CD4-positive, alpha-beta memory T cell (primary cell): ENCODE data around the gene PROB1. TPM values are rescaled to one million over a fixed set of nuclear protein-coding genes. Genes with fewer than 3 reads are reported as not detected.

Experiments used
- CTCF ChIA-PET: fragments of 350-600 bp; sonication (Branson Sonifier 250); formaldehyde crosslinking; loops from one replicate; lab custom pipeline; 2021; ENCODE audit warnings: inconsistent platforms; ENCODE audit not compliant: partially characterized antibody; lab: Charles Lee
- POLR2A ChIA-PET: fragments of 350-600 bp; sonication (Branson Sonifier 250); formaldehyde crosslinking; loops from one replicate; lab custom pipeline; 2021; ENCODE audit not compliant: partially characterized antibody; lab: Charles Lee
- DNase-seq, 5 donors: peaks; one replicate each; pipeline versions ENCODE4 v3.0.0 to v3.0.0-alpha.2; 2020 to 2022; ENCODE audit warnings: mixed read lengths in 1 of 5
- H3K27ac ChIP-seq: one replicate; pipeline ENCODE4 v1.7.0; 2013; ENCODE audit warnings: low read depth, low read length
- H3K27me3 ChIP-seq: 2 replicates; pipeline ENCODE4 v1.7.0; 2013; ENCODE audit warnings: mild to moderate bottlenecking, low read length, moderate library complexity; ENCODE audit not compliant: insufficient read depth
- H3K36me3 ChIP-seq: 2 replicates; pipeline ENCODE4 v1.7.0; 2013; ENCODE audit warnings: mild to moderate bottlenecking, low read length, moderate library complexity; ENCODE audit not compliant: insufficient read depth
- H3K4me1 ChIP-seq: 2 replicates; pipeline ENCODE4 v1.7.0; 2013; ENCODE audit warnings: mild to moderate bottlenecking, low read length, moderate library complexity; ENCODE audit not compliant: insufficient read depth
- H3K4me3 ChIP-seq, 2 donors: one replicate each; pipeline ENCODE4 v1.7.0; 2013; ENCODE audit warnings: low read length in 2 of 2, mild to moderate bottlenecking in 1 of 2
- H3K9me3 ChIP-seq, 2 donors: one replicate each; pipeline ENCODE4 v1.7.0; 2013; ENCODE audit warnings: low read length in 2 of 2, control low read depth in 1 of 2; ENCODE audit not compliant: control insufficient read depth in 1 of 2
- H3K27ac Mint-ChIP-seq, 7 donors: one replicate each; pipeline ENCODE4 v1.8.0; 2020 to 2021; ENCODE audit warnings: mixed read lengths in 7 of 7, mild to moderate bottlenecking in 6 of 7, inconsistent platforms in 3 of 7, moderate library complexity in 3 of 7
- H3K27me3 Mint-ChIP-seq, 2 donors: one replicate each; pipeline ENCODE4 v1.8.0; 2020 to 2021; ENCODE audit warnings: mixed read lengths in 2 of 2
- H3K36me3 Mint-ChIP-seq, 2 donors: one replicate each; pipeline ENCODE4 v1.8.0; 2020 to 2021; ENCODE audit warnings: mixed read lengths in 2 of 2, inconsistent platforms in 1 of 2, mild to moderate bottlenecking in 1 of 2
- H3K4me1 Mint-ChIP-seq, 4 donors: one replicate each; pipeline ENCODE4 v1.8.0; 2020 to 2021; ENCODE audit warnings: mixed read lengths in 4 of 4, mild to moderate bottlenecking in 1 of 4
- H3K4me3 Mint-ChIP-seq, 8 donors: one replicate each; pipeline ENCODE4 v1.8.0; 2020 to 2021; ENCODE audit warnings: mixed read lengths in 8 of 8, mild to moderate bottlenecking in 7 of 8, moderate library complexity in 6 of 8, inconsistent platforms in 3 of 8
- H3K9me3 Mint-ChIP-seq, 8 donors: one replicate each; pipeline ENCODE4 v1.8.0; 2020 to 2021; ENCODE audit warnings: mixed read lengths in 8 of 8, mild to moderate bottlenecking in 5 of 8, inconsistent platforms in 3 of 8, moderate library complexity in 1 of 8
- intact Hi-C: fragments of 100-400 bp; cut with micrococcal nuclease; formaldehyde crosslinking; loops from one replicate; pipeline ENCODE4 v1.15.1; 2023
- polyA plus RNA-seq, 2 donors: library from polyadenylated mRNA; unstranded; fragments of 300-500 nt; fragmentation: Illumina TruSeq; gene quantifications; one replicate each; pipeline ENCODE4 v1.2.3, GENCODE V29; 2021
- total RNA-seq, 2 experiments: library from RNA; stranded (reverse); gene quantifications; one replicate each; pipeline ENCODE4 v1.2.3, GENCODE V29; 2021

The PROB1 gene
- total and polyA plus RNA-seq, 4 experiments from 2014 or later = 0.11 to 1.3 (median 0.70) TPM

GRCh38 chr5:139386050-139386438 lies 8.9 kb downstream of the PROB1 start:
- DNase-seq = no peak
- Histone ChIP-seq H3K36me3 (no peaks in the 10 kb centered on the region), H3K9me3 (no peaks in the 10 kb centered on the region), H3K27ac (no peak overlapping the region), H3K4me3 (no peak overlapping the region), H3K27me3 (no peaks in the 10 kb centered on the region), H3K4me1 (peaks cover 40% of the 10 kb centered on the region)
- Mint-ChIP-seq H3K27ac (peak overlapping the region; percentile 54 to 96 (median 92)), H3K36me3 (peaks cover 0 to 1% of the 10 kb centered on the region in 2 donors), H3K4me3 (peak overlapping the region in 4 of 8 donors; percentile 90 to 94 (median 92)), H3K27me3 (no peaks in the 10 kb centered on the region), H3K9me3 (no peaks in the 10 kb centered on the region), H3K4me1 (peaks cover 31 to 51% (median 41%) of the 10 kb centered on the region in 4 donors)
- intact Hi-C loops = no loop called here
- POLR2A ChIA-PET = interaction anchor here (0.7 to 2.6 kb wide), 4 partner anchors 17 to 92 kb away, joined by 3 to 13 read pairs (median 6); partner anchors contain the start of genes MATR3, PAIP2 and SPATA24
- CTCF ChIA-PET = interaction anchor here (0.8 kb wide), 1 partner anchor 17 kb away, joined by 3 read pairs; the partner anchor contains the start of gene SPATA24

DNA sequence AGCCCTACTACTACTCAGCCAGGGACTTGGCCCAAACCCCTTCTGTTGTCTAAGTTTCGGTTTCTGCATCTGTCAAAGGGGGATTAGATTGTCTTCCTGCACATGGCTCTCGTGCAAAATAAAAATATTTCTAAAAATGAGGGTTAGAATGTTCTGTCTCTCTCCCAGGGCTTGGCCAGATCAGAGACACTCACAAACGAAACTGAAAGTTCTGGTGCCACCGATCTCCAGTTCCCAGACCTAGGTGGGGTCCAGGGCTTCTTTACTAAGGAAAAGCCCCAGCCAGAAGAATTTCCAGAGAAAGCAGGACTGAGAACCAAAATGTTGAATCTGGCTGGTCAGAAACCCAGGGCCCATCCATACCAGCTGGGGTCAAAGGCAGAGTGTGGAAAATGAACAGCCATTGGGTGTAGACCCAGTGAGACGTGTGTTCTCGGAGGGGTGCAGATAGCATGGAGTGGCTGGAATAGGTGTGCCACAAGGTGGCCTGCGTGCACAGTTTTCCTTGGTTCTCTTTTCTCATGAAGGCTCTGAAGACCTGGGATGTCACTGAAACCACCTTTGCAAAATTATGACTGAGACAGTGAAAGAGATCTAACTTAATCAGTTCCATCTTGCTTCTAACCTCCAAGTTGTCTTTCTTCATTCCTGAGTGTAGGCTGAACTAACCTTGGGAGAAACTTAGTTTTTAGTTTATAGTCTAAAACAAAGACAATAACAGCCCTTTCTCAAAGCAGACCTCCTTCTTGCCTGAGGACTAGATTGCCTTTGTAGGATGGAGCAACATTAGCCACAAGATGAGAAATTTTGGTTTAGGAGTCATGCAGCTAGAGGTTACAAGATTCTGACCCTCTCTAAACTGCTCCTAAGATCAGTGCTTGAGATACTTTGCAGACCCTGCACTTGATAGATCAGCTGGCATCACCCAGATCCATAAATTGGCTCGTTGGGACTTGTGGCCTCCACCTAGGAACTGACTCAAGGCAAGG lies 9.5 kb downstream of the PROB1 start:
- peak in 3 of 5 donors; percentile 28 to 32 (median 30) for DNase-seq
- H3K27ac Mint-ChIP-seq = peak overlapping the region; percentile 80 to 96 (median 93)
- Histone ChIP-seq H3K4me3 (peak overlapping the region; percentile 45 to 89), H3K27ac (peak overlapping the region; percentile 57), H3K4me1 (peaks cover 33% of the 10 kb centered on the region), H3K36me3 (no peaks in the 10 kb centered on the region), H3K9me3 (no peaks in the 10 kb centered on the region), H3K27me3 (no peaks in the 10 kb centered on the region)
- POLR2A ChIA-PET = interaction anchor here (0.8 to 2.6 kb wide), 3 partner anchors 18 to 91 kb away, joined by 5 to 13 read pairs (median 7); partner anchors contain the start of genes MATR3, PAIP2 and SPATA24
- CTCF ChIA-PET = interaction anchor here (0.6 to 1.3 kb wide), 4 partner anchors 18 to 187 kb away, joined by 3 read pairs; partner anchors contain the start of gene SPATA24
- H3K4me3 Mint-ChIP-seq = peak overlapping the region; percentile 82 to 94 (median 90)
- H3K4me1 Mint-ChIP-seq = peaks cover 27 to 44% (median 36%) of the 10 kb centered on the region in 4 donors
- no peaks in the 10 kb centered on the region for H3K27me3 Mint-ChIP-seq
- no peaks in the 10 kb centered on the region for H3K9me3 Mint-ChIP-seq
- intact Hi-C loops = no loop called here
- H3K36me3 Mint-ChIP-seq = peaks cover 0 to 1% of the 10 kb centered on the region in 2 donors

DNA sequence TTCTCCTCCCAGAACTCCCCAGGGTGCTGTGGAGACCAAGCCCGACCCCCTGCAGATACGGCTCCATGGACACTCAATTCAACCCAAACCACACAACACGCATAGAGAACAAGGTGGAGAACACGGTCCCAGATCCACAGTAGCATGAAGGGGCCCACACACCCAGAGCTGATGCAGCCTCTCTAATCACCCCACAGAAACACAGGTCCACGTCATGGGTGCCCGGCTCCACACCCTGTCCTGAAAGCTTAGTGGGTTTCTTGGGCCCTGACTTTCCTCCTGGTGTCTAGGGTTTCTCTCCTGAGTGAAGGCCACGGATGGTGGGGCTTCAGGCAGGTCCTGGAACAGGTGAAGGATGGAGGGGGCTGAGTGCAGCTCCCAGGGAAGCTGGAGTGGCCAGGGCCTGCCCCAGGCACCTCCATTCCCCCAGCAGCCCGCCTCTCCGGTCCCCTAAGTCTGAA lies 10.3 kb downstream of the PROB1 start:
- intact Hi-C loops = no loop called here
- no peaks in the 10 kb centered on the region for H3K36me3 ChIP-seq
- ChIA-PET CTCF (interaction anchor here (0.6 to 1.3 kb wide), 3 partner anchors 27 to 188 kb away, joined by 3 read pairs; no protein-coding TSS in a partner anchor), POLR2A (interaction anchor here (1.8 to 2.6 kb wide), 2 partner anchors 43 to 91 kb away, joined by 5 to 13 read pairs; partner anchors contain the start of genes MATR3 and PAIP2)
- peaks cover 0 to 1% of the 10 kb centered on the region in 2 donors for H3K36me3 Mint-ChIP-seq
- peak overlapping the region; percentile 45 to 89 for H3K4me3 ChIP-seq
- peak overlapping the region; percentile 82 to 94 (median 90) for H3K4me3 Mint-ChIP-seq
- H3K27me3 ChIP-seq = no peaks in the 10 kb centered on the region
- H3K27me3 Mint-ChIP-seq = no peaks in the 10 kb centered on the region
- no peaks in the 10 kb centered on the region for H3K9me3 Mint-ChIP-seq
- H3K9me3 ChIP-seq = no peaks in the 10 kb centered on the region
- H3K27ac Mint-ChIP-seq = peak overlapping the region; percentile 80 to 96 (median 93)
- H3K27ac ChIP-seq = peak overlapping the region; percentile 57
- DNase-seq = no peak
- H3K4me1 ChIP-seq = peaks cover 25% of the 10 kb centered on the region
- peaks cover 20 to 36% (median 29%) of the 10 kb centered on the region in 4 donors for H3K4me1 Mint-ChIP-seq

- H3K4me1 ChIP-seq = peaks cover 20% of the 10 kb centered on the region
- no peaks in the 10 kb centered on the region for H3K36me3 ChIP-seq
- Mint-ChIP-seq H3K9me3 (no peaks in the 10 kb centered on the region), H3K36me3 (peaks cover 0 to 1% of the 10 kb centered on the region in 2 donors), H3K27me3 (no peaks in the 10 kb centered on the region), H3K4me1 (peaks cover 18 to 31% (median 24%) of the 10 kb centered on the region in 4 donors), H3K4me3 (peak overlapping the region in 6 of 8 donors; percentile 15 to 94 (median 90)), H3K27ac (peak overlapping the region; percentile 68 to 96 (median 92))
- H3K27ac ChIP-seq = peak overlapping the region; percentile 57
- H3K9me3 ChIP-seq = no peaks in the 10 kb centered on the region
- ChIA-PET CTCF (no interaction called here), POLR2A (interaction anchor here (1.8 to 2.6 kb wide), 2 partner anchors 42 to 90 kb away, joined by 5 to 13 read pairs; partner anchors contain the start of genes MATR3 and PAIP2)
- H3K27me3 ChIP-seq = no peaks in the 10 kb centered on the region
- intact Hi-C loops = no loop called here
- no peak for DNase-seq
- no peak overlapping the region for H3K4me3 ChIP-seq
Measured at GRCh38 chr5:139383993-139384590, 10.8 kb downstream of the PROB1 start.

DNA sequence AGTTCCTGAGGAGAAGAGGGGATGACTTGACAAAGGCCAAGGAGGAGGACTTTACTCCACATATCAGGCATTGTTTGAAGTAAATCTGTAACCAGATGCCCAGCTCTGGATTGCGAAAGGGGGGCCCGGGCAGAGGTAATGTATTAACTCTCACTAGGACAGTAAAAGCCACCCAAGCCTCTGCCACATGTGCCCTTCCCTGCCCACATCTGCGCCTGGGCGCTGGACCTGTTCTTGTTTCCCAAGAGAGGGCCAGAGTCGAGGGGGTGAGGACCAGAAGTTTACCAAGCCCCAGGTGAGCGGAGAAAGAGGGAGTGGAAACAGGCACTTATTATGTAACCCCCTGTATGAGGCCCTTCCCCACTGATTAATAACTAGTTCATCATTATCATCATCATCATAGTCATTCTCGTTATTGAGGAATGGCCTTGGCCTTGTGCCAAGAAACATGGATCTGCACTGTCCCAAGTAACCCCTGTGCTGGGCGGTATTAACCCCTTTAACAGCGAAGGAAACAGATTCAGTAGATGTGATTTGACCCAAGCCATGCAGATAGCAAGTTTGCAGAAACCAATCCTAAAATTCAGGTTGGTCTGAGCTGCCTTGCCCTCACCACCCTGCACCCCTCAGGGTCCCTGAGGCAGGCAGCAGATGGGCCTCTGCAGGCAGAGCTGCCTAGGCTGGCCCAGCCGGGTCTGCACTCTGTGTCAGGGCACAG lies 11.5 kb downstream of the PROB1 start, which contains the start of gene SLC23A1:
TSS of gene SLC23A1 (minus strand) at position 23 of the 718 bp plus-strand sequence. CDS start 44 bp downstream, outside the sequence.
- no peaks in the 10 kb centered on the region for H3K27me3 ChIP-seq
- H3K36me3 Mint-ChIP-seq = peaks cover 0 to 1% of the 10 kb centered on the region in 2 donors
- H3K4me1 ChIP-seq = peaks cover 20% of the 10 kb centered on the region
- no peaks in the 10 kb centered on the region for H3K27me3 Mint-ChIP-seq
- H3K27ac Mint-ChIP-seq = peak within 1 kb of the TSS in 4 of 7 donors; percentile 53 to 95 (median 61)
- no peak within 1 kb of the TSS for H3K27ac ChIP-seq
- ChIA-PET POLR2A (interaction anchor here (2.6 kb wide), 1 partner anchor 42 kb away, joined by 13 read pairs; the partner anchor contains the start of gene PAIP2), CTCF (no interaction called here)
- no peaks in the 10 kb centered on the region for H3K9me3 ChIP-seq
- no peak within 1 kb of the TSS for H3K4me3 ChIP-seq
- peak within 1 kb of the TSS in 2 of 8 donors; percentile 10 to 15 for H3K4me3 Mint-ChIP-seq
- intact Hi-C loops = no loop called here
- no peaks in the 10 kb centered on the region for H3K36me3 ChIP-seq
- H3K9me3 Mint-ChIP-seq = no peaks in the 10 kb centered on the region
- no peak for DNase-seq
- H3K4me1 Mint-ChIP-seq = peaks cover 18 to 28% (median 22%) of the 10 kb centered on the region in 4 donors

DNA sequence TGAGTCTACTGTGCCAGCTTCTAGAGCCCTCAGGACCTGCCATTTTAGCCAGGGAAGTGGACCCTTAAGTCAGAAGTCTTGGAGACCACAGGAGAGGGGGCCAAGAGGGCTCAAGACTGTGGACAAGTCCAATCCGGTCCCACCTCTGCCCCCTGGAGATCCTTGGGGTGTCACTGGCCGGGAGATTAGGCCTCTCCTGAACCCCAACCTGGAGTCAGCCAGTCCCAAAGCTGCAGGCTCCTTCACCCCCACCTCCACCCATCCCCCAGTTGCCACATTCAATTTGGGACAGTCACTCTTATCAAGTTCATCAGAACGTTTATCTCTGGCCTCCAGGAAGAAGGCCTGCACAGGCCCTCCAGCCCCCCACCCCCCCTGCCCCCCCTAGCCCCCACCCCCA lies 12.1 kb downstream of the PROB1 start:
- peaks cover 18 to 28% (median 22%) of the 10 kb centered on the region in 4 donors for H3K4me1 Mint-ChIP-seq
- ChIA-PET CTCF (no interaction called here), POLR2A (no interaction called here)
- no peaks in the 10 kb centered on the region for H3K9me3 Mint-ChIP-seq
- peaks cover 0 to 1% of the 10 kb centered on the region in 2 donors for H3K36me3 Mint-ChIP-seq
- Histone ChIP-seq H3K4me3 (no peak overlapping the region), H3K27ac (no peak overlapping the region), H3K9me3 (no peaks in the 10 kb centered on the region), H3K27me3 (no peaks in the 10 kb centered on the region), H3K4me1 (peaks cover 20% of the 10 kb centered on the region), H3K36me3 (no peaks in the 10 kb centered on the region)
- H3K4me3 Mint-ChIP-seq = no peak overlapping the region
- no peak for DNase-seq
- intact Hi-C loops = no loop called here
- H3K27ac Mint-ChIP-seq = no peak overlapping the region
- no peaks in the 10 kb centered on the region for H3K27me3 Mint-ChIP-seq
